Stimulated activated CD4-positive, alpha-beta T cell treated with anti-CD3 and anti-CD28 coated beads, Interleukin-2, amount 100 ng/mL, for 4 hours (primary cell): ENCODE results near the gene LATS1.
A peak's percentile ranks its signal among the peaks of the same experiment; 100 is the strongest.

Source experiments
- DNase-seq: peaks from one replicate; pipeline ENCODE4 v3.0.0-alpha.2; 2020; ENCODE audit warnings: low read depth

The LATS1 gene

DNA sequence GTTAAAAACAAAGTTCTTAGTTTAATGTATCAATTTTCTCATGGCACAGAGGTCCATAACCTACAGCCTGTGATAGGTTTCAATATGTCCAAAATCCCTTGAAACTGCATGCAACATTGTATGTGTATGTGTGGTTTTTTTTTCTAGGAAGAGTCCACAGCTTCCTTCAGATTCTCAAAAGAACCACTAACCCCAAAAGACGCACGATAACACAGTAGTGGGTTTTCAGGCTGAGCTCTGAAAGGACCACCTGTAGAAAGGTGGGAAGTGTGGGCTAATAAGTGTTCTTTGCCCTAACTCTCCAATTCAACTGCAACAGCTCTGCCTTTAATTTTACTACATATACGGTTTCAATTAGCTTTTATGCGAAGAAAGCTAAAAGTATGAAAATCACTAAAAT, 57.9 kb downstream of the LATS1 start:
- no peak for DNase-seq

DNA sequence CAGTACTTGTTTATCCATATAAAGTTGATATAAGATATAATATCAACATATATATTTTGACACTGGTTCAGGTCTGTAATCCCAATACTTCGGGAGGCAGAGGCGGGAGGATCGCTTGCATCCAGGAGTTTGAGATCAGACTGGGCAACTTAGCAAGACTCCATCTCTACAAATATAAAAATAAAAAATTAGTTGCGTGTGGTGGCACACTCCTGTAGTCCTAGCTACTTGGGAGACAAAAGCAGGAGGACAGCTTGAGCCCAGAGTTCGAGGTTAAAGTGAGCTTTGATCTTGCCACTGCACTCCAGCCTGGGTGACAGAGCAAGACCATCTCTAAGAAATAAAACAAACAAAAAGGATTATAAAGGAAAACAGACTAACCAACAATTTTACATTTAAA, 60.5 kb downstream of the LATS1 start:
- no peak for DNase-seq

DNA sequence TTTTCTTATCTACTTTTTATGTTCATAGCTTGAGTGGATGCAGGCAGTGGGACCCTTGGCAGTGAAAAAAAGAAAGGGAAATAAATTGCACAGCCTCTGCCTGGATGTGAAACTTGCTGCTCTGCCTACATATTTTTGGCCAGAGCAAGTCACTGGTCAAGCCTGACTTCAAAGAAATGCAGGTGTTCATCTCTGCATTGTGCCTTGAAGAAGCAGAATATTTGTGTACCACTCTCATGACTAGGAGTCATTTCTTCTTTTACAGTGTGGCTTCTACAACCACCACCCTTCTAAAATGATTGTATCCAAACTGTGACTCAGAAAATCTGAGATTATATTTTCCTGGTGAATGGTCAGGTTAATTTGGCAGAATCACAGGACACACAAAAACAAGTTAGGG, 66.8 kb downstream of the LATS1 start:
- no peak for DNase-seq

DNA sequence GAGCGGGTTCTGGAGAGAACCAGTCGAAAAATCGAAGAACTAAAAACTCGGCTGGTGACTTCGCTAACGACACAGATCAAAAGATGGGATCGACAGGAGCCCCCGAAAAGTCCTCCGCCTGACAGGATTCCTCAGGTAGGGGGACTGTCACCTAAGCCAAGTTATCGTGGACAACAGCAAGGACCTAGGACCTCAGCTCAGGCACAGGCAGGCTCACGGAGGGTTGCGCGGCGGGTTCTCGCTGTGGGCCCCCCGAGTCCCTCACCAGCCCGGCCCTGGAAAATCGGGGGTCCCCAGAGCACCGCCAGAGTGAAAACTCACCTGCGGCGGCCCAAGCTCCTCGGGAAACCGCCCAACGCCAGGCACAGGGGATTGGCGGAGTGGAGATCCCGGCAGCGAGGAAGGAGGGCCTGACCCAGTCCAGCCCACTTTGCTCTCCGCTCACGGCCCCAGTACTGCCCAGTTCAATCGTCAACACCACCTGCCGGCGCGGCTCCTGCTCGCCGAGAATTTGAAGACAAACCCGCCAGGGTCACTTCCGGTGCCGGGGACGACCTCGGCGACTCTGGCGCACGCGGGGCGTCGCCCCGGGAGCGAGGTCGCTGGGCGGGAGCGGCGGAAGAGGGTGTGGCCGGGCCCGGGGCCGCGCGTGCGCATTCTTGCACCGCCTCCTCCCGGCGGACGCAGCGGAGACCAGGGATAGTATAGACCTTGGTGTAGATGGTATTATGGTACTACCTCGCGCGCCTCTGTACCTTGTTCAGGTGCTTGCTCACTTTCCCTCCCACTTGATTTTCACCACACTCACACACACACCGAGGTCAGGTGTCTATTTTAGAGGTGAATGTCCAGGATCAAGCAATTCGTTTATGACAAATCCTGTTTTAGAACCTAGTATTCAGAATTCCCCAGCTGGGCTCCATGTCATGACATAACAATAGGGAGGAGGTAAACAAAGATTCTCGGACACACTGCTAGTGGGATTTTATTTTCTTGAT, 69.5 kb downstream of the LATS1 start, which contains the start of gene KATNA1:
Gene KATNA1 (minus strand): TSS at position 567 of the 998 bp plus-strand sequence. CDS start 10,167 bp downstream, outside the sequence.
- DNase-seq, result peak; percentile 78

DNA sequence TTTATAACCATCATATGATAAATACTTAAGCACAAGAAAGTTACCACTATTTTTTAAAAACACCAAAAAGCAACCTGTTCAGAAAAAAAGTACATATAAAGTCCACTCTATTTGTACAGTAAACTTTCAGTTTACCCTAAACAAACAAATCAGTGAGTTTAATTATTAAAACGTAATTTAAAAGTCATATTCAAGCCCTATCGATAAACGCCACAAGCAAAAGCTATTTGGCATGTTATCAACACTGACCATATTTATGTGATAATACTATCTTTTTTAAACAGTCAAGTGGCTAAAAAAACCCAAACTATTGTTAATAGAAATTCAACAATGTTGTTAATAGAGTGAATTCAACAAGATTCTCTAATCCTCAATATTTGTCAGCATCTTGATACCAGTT, 71.3 kb downstream of the LATS1 start:
- no peak for DNase-seq

DNA sequence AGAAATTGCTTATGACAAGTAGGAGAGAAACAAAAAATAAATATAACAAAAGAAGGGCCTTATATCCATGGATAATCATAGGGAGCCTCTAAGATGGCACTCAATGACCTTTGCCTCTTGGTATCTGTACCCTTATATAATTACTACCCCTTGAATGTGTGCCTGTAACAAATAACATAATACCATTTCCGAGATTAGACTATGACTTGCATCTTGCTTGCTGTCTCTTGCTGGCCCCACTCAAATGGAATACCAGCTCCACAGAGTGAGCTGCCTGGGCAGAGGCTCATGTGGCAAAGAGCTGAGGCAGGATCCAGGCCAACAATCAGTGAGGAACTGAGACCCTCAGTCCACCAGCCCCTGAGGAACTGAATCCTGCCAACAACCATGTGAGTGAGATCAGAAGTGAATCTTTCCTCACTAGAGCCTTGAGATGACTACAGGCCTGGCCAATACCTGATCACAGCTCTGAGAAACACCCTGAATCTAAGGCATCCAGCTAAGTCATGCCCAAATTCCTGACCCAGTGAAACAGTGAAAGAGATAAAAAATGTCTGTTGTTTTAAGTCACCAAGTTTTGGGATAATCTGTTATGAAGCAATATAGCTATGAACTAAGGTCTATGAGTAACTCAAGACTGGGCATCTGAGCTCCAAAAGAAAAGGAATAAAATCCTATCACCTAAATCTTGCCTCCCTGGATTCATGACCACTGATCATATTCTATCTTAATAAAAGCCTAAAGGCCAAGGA, 74.9 kb downstream of the LATS1 start:
- no peak for DNase-seq

DNA sequence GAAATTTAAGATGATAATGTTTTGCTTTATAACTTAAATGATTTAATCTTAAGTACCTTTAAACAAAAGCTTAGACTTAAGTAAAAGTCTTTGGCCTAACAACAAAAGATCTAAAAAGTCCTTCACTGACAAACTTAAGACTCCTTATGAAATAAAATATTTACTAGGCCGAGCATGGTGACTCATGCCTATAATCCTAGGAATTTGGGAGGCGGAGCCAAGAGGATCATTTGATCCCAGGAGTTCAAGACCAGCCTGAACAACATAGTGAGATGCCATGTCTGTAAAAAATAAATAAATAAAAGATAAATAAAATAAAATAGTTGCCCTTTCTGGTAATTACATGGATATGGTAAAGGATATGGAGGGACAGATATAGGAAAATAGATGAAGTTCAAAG, 81.8 kb downstream of the LATS1 start:
- no peak for DNase-seq

DNA sequence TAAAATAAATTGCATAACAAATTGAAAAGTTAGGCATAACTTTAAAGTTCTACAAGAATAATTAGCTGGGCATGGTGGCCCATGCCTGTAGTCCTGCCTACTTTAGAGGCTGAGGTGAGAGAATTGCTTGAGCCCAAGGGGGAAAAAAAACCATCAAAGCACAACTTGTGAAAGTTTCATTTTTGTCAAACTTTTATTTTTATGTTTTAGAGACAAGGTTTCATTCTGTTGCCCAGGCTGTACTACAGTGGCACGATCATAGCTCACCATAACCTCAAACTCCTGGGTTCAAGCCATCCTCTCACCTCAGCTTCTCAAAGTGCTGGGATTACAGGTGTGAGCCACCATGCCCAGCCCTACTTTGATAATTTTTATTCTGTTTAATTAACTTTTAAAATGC, 83.6 kb downstream of the LATS1 start:
- DNase-seq, result no peak

DNA sequence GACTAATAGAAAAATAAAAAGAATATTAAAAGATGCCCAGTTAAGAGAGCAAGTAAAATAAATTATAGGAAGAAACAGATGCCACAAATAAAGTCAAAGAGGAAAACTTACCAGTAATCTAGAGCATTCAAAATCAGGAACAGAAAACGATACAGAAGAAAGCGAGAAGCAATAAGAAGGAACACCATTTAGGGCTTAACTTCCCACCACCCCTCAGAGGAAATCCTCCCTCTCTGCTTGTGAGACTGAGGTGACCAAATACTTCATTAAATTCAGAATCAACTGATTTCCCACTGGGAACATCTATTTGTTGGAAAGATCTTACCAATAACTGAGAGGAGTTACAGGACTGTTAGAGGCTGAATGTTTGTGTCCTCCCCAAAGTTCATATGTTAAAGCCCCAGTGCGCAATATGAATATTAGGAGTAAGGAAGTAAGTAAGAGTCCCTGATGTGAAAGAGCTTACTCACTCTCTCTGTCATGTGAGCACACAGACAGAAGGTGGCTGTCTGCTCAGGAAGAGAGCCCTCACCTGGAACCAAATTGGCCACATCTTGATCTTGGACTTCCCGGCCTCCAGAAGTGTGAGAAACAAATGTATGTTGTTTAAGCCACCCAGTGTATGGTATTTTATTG, 88.9 kb downstream of the LATS1 start:
- no peak for DNase-seq

DNA sequence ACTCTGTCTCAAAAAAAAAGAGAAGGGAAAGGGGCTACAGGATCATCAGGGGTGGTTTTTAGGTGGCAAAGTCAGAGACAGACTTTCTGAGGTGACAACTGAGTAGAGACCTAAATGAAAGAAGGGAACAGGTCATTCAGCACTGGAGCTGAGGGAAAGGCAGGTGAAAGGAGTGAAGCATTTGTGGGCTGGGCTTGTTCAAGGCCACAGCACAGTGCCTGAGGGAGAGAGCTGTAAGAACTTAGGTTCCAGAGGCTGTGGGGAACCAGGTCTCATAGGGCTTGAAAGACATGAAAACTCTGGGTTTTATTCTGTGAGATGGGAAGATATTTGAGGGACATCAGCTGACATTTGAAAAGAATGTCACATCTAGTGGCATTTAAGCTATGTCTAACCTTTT, 90.2 kb downstream of the LATS1 start:
- DNase-seq, result no peak

DNA sequence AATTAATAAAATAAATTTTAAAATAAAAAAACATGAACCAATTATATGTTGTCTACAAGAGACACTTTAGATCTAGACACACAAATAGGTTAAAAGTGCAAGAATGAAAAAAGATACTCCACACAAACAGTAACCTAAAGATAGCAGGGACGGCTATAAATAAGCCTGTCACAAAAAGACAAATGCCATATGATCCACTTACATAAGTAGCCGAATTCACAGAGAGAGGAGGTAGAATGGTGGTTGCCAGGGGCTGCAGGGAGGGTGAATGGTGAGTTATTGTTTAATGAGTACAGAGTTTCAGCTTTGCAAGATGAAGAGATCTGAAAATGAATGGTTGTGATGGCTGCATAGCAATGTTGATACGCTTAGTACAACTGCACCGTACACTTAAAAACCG, 102.1 kb downstream of the LATS1 start:
- DNase-seq, result no peak

DNA sequence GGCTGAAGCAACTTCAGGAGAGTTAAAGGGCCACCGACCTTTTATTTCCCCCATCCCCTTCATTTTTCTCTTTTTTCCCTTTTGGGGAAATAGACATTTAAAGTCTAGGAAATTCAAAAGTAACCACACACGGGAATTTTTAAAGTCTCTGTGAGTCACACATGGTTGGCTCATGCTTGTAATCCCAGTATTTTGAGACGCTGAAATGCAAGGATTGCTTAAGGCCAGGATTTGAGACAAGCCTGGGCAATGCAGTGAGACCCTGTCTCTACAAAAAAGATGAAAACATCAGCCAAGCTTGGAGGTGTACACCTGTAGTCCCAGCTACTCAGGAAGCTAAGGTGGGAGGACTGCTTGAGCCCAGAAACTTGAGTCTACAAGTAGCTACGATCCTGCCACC, 103.6 kb downstream of the LATS1 start:
- no peak for DNase-seq

DNA sequence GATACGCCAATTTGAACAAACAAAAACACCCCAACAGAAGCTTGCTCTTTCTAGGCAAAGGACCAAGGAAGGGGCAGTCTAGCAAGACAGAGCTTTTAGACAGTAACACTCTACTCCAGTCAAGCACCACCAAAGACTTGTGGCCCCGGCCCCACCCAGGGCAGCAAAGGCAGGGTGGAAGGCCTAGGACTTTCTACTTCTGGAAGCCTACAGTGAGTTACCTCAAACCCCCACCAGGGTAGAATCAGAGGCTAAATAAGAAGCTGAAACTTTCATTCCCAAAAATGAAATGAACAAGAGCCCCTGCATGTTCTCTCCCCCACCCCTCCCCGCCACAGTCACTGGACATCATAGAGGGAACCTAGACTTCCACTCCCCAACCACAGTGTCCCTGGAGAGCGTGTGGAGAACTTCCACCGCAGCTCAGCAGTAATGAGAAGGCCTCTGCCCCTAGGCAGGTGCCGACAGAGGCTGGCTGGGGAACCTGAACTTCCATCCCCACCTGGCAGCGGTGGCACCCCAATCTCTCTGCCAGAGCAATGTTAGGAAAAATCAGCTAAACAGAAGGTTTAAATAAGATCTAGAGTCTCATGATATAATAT, 109.4 kb downstream of the LATS1 start:
- no peak for DNase-seq
